ENCODE data around the gene TMEM266. TPM values are rescaled to one million over a fixed set of nuclear protein-coding genes. Genes with fewer than 3 reads are reported as not detected.

Gene TMEM266
- total and polyA plus RNA-seq, 5 donors from 2014 or later = 0.08 to 0.25 (median 0.21) TPM

GRCh38 chr15:76135516-76135915, 75.7 kb downstream of the TMEM266 start:
- H3K4me3 Mint-ChIP-seq = no peak overlapping the region
- H3K4me1 Mint-ChIP-seq = peaks cover 0 to 4% (median 2%) of the 10 kb centered on the region in 4 donors
- H3K36me3 Mint-ChIP-seq = no peaks in the 10 kb centered on the region
- Histone ChIP-seq H3K4me3 (ENCODE audit: low read depth, low read length) (no peak overlapping the region), H3K9me3 (ENCODE audit: control insufficient read depth in 2 of 2, low read length in 2 of 2) (no peaks in the 10 kb centered on the region), H3K27ac (ENCODE audit: insufficient read depth, low read length, poor library complexity, severe bottlenecking) (no peak overlapping the region), H3K27me3 (ENCODE audit: control insufficient read depth, insufficient read depth, low read length) (no peaks in the 10 kb centered on the region), H3K36me3 (ENCODE audit: control insufficient read depth, insufficient read depth, low read length) (no peaks in the 10 kb centered on the region), H3K4me1 (ENCODE audit: control insufficient read depth, insufficient read depth, low read length, poor library complexity, severe bottlenecking) (peaks cover 7% of the 10 kb centered on the region)
- H3K27ac Mint-ChIP-seq = no peak overlapping the region
- H3K9me3 Mint-ChIP-seq = no peaks in the 10 kb centered on the region
- no peak for ATAC-seq (ENCODE audit: low read depth in 2 of 2)
- no peak for DNase-seq
- H3K27me3 Mint-ChIP-seq = peaks cover 4% of the 10 kb centered on the region

DNA sequence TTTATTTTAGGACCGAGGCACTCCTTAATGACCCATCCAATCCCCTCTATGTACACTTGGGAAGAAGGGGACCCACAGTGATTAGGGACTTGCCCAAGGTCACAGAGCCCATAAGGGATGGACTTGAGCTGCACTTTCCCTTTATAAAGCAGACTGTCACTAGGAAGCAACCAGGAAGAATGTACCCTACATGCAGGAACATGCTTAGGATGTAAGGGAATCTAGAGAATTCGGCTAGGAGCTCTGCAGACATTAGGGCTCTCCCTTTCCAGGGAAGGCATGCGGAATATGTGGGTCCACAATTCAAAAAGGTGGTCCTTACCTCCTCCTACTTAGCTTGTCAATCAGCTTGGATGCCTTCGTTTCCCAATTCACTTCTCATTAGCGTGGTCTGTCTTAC, 78.7 kb downstream of the TMEM266 start:
- Histone ChIP-seq H3K36me3 (ENCODE audit: control insufficient read depth, insufficient read depth, low read length) (no peaks in the 10 kb centered on the region), H3K27ac (ENCODE audit: insufficient read depth, low read length, poor library complexity, severe bottlenecking) (no peak overlapping the region), H3K27me3 (ENCODE audit: control insufficient read depth, insufficient read depth, low read length) (peaks cover 3% of the 10 kb centered on the region), H3K4me1 (ENCODE audit: control insufficient read depth, insufficient read depth, low read length, poor library complexity, severe bottlenecking) (peaks cover 7% of the 10 kb centered on the region), H3K9me3 (ENCODE audit: control insufficient read depth in 2 of 2, low read length in 2 of 2) (no peaks in the 10 kb centered on the region), H3K4me3 (ENCODE audit: low read depth, low read length) (no peak overlapping the region)
- Mint-ChIP-seq H3K36me3 (no peaks in the 10 kb centered on the region), H3K27ac (no peak overlapping the region), H3K4me1 (peaks cover 0 to 4% (median 2%) of the 10 kb centered on the region in 4 donors), H3K27me3 (peaks cover 17% of the 10 kb centered on the region), H3K9me3 (no peaks in the 10 kb centered on the region), H3K4me3 (no peak overlapping the region)
- DNase-seq (no peak), ATAC-seq (ENCODE audit: low read depth in 2 of 2) (no peak)

DNA sequence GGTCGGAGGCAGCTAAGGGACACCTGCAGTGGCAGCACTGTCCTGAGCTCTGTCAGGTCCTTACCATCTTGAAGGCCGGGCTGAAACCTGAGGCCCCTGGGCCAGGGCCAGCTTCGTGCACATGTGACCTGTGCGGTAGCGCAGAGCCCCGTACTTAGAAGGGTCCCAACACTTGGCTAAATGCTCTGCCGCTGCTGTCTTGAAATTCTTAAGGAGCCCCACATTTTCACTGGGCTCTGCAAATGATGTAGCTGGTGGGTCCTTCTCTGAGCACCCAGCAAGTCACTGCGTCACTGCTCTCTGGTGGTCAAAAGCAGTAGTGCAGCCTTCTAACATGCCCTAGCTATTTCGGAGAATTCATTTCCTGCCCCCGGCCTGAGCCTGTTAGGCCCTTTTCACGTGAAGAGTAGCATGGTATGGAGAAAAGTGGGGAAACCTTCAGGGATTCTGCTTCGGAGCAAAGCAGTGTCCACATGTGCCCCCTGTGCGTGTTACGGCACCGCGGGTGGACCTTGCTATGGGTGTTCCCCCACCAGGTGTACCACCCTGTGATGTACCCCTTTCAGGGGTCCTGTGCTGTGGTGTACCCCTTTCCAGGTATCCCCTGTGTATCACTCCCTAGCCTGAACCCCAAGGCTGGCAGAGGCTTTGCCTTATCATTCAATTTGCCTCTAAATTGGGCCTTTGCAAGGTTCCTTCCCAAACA, 79.7 kb downstream of the TMEM266 start:
- H3K27me3 ChIP-seq (ENCODE audit: control insufficient read depth, insufficient read depth, low read length) = peaks cover 3% of the 10 kb centered on the region
- H3K4me3 ChIP-seq (ENCODE audit: low read depth, low read length) = no peak overlapping the region
- Mint-ChIP-seq H3K4me3 (no peak overlapping the region), H3K27ac (no peak overlapping the region), H3K36me3 (no peaks in the 10 kb centered on the region), H3K4me1 (peaks cover 0 to 4% (median 2%) of the 10 kb centered on the region in 4 donors), H3K9me3 (no peaks in the 10 kb centered on the region), H3K27me3 (peaks cover 27% of the 10 kb centered on the region)
- H3K36me3 ChIP-seq (ENCODE audit: control insufficient read depth, insufficient read depth, low read length) = no peaks in the 10 kb centered on the region
- H3K4me1 ChIP-seq (ENCODE audit: control insufficient read depth, insufficient read depth, low read length, poor library complexity, severe bottlenecking) = peaks cover 7% of the 10 kb centered on the region
- H3K27ac ChIP-seq (ENCODE audit: insufficient read depth, low read length, poor library complexity, severe bottlenecking) = no peak overlapping the region
- H3K9me3 ChIP-seq (ENCODE audit: control insufficient read depth in 2 of 2, low read length in 2 of 2) = no peaks in the 10 kb centered on the region
- DNase-seq (peak; percentile 43 to 84 (median 57)), ATAC-seq (ENCODE audit: low read depth in 2 of 2) (peak; percentile 80 to 83)

- Histone ChIP-seq H3K4me3 (ENCODE audit: low read depth, low read length) (no peak overlapping the region), H3K36me3 (ENCODE audit: control insufficient read depth, insufficient read depth, low read length) (no peaks in the 10 kb centered on the region), H3K27ac (ENCODE audit: insufficient read depth, low read length, poor library complexity, severe bottlenecking) (no peak overlapping the region), H3K9me3 (ENCODE audit: control insufficient read depth in 2 of 2, low read length in 2 of 2) (no peaks in the 10 kb centered on the region), H3K4me1 (ENCODE audit: control insufficient read depth, insufficient read depth, low read length, poor library complexity, severe bottlenecking) (peaks cover 7% of the 10 kb centered on the region), H3K27me3 (ENCODE audit: control insufficient read depth, insufficient read depth, low read length) (peaks cover 8% of the 10 kb centered on the region)
- peaks cover 32% of the 10 kb centered on the region for H3K27me3 Mint-ChIP-seq
- no peaks in the 10 kb centered on the region for H3K9me3 Mint-ChIP-seq
- H3K27ac Mint-ChIP-seq = no peak overlapping the region
- H3K36me3 Mint-ChIP-seq = no peaks in the 10 kb centered on the region
- ATAC-seq (ENCODE audit: low read depth in 2 of 2) (no peak), DNase-seq (no peak)
- peaks cover 0 to 4% (median 2%) of the 10 kb centered on the region in 4 donors for H3K4me1 Mint-ChIP-seq
- no peak overlapping the region for H3K4me3 Mint-ChIP-seq
Observed at GRCh38 chr15:76140074-76140464, 80.3 kb downstream of the TMEM266 start.

- peaks cover 14% of the 10 kb centered on the region for H3K27me3 ChIP-seq (ENCODE audit: control insufficient read depth, insufficient read depth, low read length)
- peaks cover 41% of the 10 kb centered on the region for H3K27me3 Mint-ChIP-seq
- no peak overlapping the region for H3K4me3 Mint-ChIP-seq
- H3K36me3 ChIP-seq (ENCODE audit: control insufficient read depth, insufficient read depth, low read length) = no peaks in the 10 kb centered on the region
- H3K9me3 ChIP-seq (ENCODE audit: control insufficient read depth in 2 of 2, low read length in 2 of 2) = no peaks in the 10 kb centered on the region
- no peaks in the 10 kb centered on the region for H3K36me3 Mint-ChIP-seq
- no peak for ATAC-seq (ENCODE audit: low read depth in 2 of 2)
- H3K4me1 ChIP-seq (ENCODE audit: control insufficient read depth, insufficient read depth, low read length, poor library complexity, severe bottlenecking) = peaks cover 10% of the 10 kb centered on the region
- peaks cover 0 to 15% (median 7%) of the 10 kb centered on the region in 4 donors for H3K4me1 Mint-ChIP-seq
- DNase-seq = no peak
- no peaks in the 10 kb centered on the region for H3K9me3 Mint-ChIP-seq
- no peak overlapping the region for H3K27ac Mint-ChIP-seq
- H3K27ac ChIP-seq (ENCODE audit: insufficient read depth, low read length, poor library complexity, severe bottlenecking) = no peak overlapping the region
- no peak overlapping the region for H3K4me3 ChIP-seq (ENCODE audit: low read depth, low read length)
Observed at GRCh38 chr15:76146812-76147211, 87.0 kb downstream of the TMEM266 start.

DNA sequence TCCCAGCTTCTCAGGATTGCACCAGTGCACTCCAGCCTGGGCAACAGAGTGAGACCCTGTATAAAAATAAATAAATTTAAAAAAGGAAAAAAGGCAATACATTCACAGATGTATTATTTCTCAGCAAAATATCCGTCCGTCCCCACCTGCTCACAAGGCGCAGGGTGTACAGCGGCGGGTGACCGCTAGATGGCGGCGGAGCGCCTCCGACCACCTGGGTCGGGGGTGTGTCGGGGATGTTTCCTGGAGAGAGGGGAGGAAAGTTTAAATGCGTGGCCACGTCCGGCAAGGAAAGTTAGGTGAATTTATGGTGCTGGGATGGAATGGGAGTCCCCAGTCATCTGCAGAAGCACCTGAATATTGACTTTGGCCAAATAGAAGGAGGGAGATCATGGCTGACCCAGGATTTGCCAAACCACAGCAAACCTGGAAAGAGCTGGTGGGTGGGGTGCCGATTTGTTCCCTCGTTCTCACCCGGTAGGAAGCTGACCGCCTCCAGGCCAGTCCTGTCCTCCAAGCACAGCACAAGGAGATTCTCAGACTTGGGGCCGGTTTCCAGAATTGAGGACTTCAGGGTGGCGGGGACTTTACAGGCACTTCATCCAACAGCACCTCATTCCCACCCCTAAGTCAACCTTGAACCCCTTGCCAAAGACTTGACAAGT, 88.3 kb downstream of the TMEM266 start:
- peaks cover 0 to 15% (median 7%) of the 10 kb centered on the region in 4 donors for H3K4me1 Mint-ChIP-seq
- H3K4me3 ChIP-seq (ENCODE audit: low read depth, low read length) = no peak overlapping the region
- H3K27ac Mint-ChIP-seq = peak overlapping the region in 1 of 3 donors; percentile 74
- peak; percentile 26 to 52 (median 50) for DNase-seq
- ATAC-seq (ENCODE audit: low read depth in 2 of 2) = peak; percentile 62 to 69
- peaks cover 14% of the 10 kb centered on the region for H3K27me3 ChIP-seq (ENCODE audit: control insufficient read depth, insufficient read depth, low read length)
- no peaks in the 10 kb centered on the region for H3K36me3 Mint-ChIP-seq
- no peaks in the 10 kb centered on the region for H3K9me3 Mint-ChIP-seq
- H3K4me3 Mint-ChIP-seq = peak overlapping the region in 1 of 4 donors; percentile 53
- peaks cover 38% of the 10 kb centered on the region for H3K27me3 Mint-ChIP-seq
- H3K36me3 ChIP-seq (ENCODE audit: control insufficient read depth, insufficient read depth, low read length) = no peaks in the 10 kb centered on the region
- no peak overlapping the region for H3K27ac ChIP-seq (ENCODE audit: insufficient read depth, low read length, poor library complexity, severe bottlenecking)
- H3K4me1 ChIP-seq (ENCODE audit: control insufficient read depth, insufficient read depth, low read length, poor library complexity, severe bottlenecking) = peaks cover 10% of the 10 kb centered on the region
- no peaks in the 10 kb centered on the region for H3K9me3 ChIP-seq (ENCODE audit: control insufficient read depth in 2 of 2, low read length in 2 of 2)

- Histone ChIP-seq H3K36me3 (ENCODE audit: control insufficient read depth, insufficient read depth, low read length) (no peaks in the 10 kb centered on the region), H3K4me1 (ENCODE audit: control insufficient read depth, insufficient read depth, low read length, poor library complexity, severe bottlenecking) (peaks cover 10% of the 10 kb centered on the region), H3K9me3 (ENCODE audit: control insufficient read depth in 2 of 2, low read length in 2 of 2) (no peaks in the 10 kb centered on the region), H3K27me3 (ENCODE audit: control insufficient read depth, insufficient read depth, low read length) (peaks cover 11% of the 10 kb centered on the region), H3K4me3 (ENCODE audit: low read depth, low read length) (no peak overlapping the region), H3K27ac (ENCODE audit: insufficient read depth, low read length, poor library complexity, severe bottlenecking) (no peak overlapping the region)
- H3K27ac Mint-ChIP-seq = no peak overlapping the region
- H3K4me3 Mint-ChIP-seq = no peak overlapping the region
- no peak for DNase-seq
- no peaks in the 10 kb centered on the region for H3K9me3 Mint-ChIP-seq
- H3K4me1 Mint-ChIP-seq = peaks cover 0 to 15% (median 7%) of the 10 kb centered on the region in 4 donors
- peaks cover 25% of the 10 kb centered on the region for H3K27me3 Mint-ChIP-seq
- ATAC-seq (ENCODE audit: low read depth in 2 of 2) = no peak
- no peaks in the 10 kb centered on the region for H3K36me3 Mint-ChIP-seq
Observed at GRCh38 chr15:76149291-76149915, 89.6 kb downstream of the TMEM266 start.
